NCI-H510A (cell line): Measurements from ENCODE around the gene GLOD5.

Source experiments
- DNase-seq: peaks from one replicate; lab custom pipeline; 2025; lab: John Stamatoyannopoulos, UW

GLOD5 gene

GRCh38 chrX:48761674-48762471 lies at the start of gene GLOD5:
Gene GLOD5 (plus strand): TSS chrX:48761747. CDS start chrX:48761791, 44 bp downstream.
- peak; percentile 28 for DNase-seq

GRCh38 chrX:48711929-48712505 lies 49.5 kb upstream of the GLOD5 start:
- DNase-seq: no peak

GRCh38 chrX:48713847-48714246 lies 47.7 kb upstream of the GLOD5 start:
- no peak for DNase-seq

- no peak for DNase-seq
Observed at GRCh38 chrX:48714573-48714972, 47.0 kb upstream of the GLOD5 start.

GRCh38 chrX:48715072-48715471 lies 46.5 kb upstream of the GLOD5 start:
- no peak for DNase-seq

GRCh38 chrX:48715876-48716502 lies 45.6 kb upstream of the GLOD5 start:
- no peak for DNase-seq

GRCh38 chrX:48719958-48720357 lies 41.6 kb upstream of the GLOD5 start:
- DNase-seq: no peak

GRCh38 chrX:48720577-48721250 lies 40.8 kb upstream of the GLOD5 start:
- DNase-seq: no peak

GRCh38 chrX:48721916-48722315 lies 39.6 kb upstream of the GLOD5 start:
- no peak for DNase-seq

GRCh38 chrX:48726596-48726995 lies 35.0 kb upstream of the GLOD5 start:
- no peak for DNase-seq

GRCh38 chrX:48728653-48729052 lies 32.9 kb upstream of the GLOD5 start:
- no peak for DNase-seq

GRCh38 chrX:48736303-48736702 lies 25.2 kb upstream of the GLOD5 start:
- no peak for DNase-seq

- DNase-seq: no peak
Observed at GRCh38 chrX:48736878-48737212, 24.7 kb upstream of the GLOD5 start.

GRCh38 chrX:48737213-48737938 lies 24.2 kb upstream of the GLOD5 start:
- DNase-seq: peak; percentile 94

- DNase-seq: no peak
Observed at GRCh38 chrX:48737940-48738339, 23.6 kb upstream of the GLOD5 start.

- DNase-seq: peak; percentile 52
Observed at GRCh38 chrX:48741834-48742233, 19.7 kb upstream of the GLOD5 start.

- no peak for DNase-seq
Observed at GRCh38 chrX:48745222-48745621, 16.3 kb upstream of the GLOD5 start.

- no peak for DNase-seq
Observed at GRCh38 chrX:48747415-48748016, 14.0 kb upstream of the GLOD5 start.

- no peak for DNase-seq
Observed at GRCh38 chrX:48749182-48749581, 12.4 kb upstream of the GLOD5 start.

GRCh38 chrX:48751343-48751742 lies 10.2 kb upstream of the GLOD5 start:
- no peak for DNase-seq

GRCh38 chrX:48752498-48752897 lies 9.0 kb upstream of the GLOD5 start:
- DNase-seq: no peak
